LoVo (cell line): Measurements from ENCODE around the gene COG8.

Experiments
- DNase-seq: peaks from one replicate; pipeline ENCODE4 v3.0.0-alpha.2; 2016; ENCODE audit warnings: low spot score

The COG8 gene

GRCh38 chr16:69345923-69346322 is 6.6 kb upstream of the COG8 start:
- DNase-seq, result no peak

DNA sequence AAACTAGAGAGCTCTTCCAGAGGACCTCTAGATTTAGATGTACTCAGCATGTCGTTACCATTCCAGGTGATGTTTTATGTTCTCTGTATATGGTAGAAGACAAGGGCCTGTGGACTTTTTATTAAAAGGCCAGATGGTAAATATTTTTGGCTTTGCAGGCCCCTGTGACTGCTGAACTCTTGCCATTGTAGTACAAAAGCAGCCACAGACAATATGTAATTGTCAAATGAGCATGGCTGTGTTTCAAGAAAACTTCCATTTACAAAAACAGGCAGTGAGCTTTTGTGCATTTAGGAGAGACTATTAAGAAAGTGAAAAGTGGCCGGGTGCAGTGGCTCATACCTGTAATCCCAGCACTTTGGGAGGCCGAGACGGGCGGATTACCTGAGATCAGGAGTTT is 4.8 kb upstream of the COG8 start:
- DNase-seq, result no peak

GRCh38 chr16:69340095-69340644 is 806 bp upstream of the COG8 start:
- DNase-seq, result no peak

DNA sequence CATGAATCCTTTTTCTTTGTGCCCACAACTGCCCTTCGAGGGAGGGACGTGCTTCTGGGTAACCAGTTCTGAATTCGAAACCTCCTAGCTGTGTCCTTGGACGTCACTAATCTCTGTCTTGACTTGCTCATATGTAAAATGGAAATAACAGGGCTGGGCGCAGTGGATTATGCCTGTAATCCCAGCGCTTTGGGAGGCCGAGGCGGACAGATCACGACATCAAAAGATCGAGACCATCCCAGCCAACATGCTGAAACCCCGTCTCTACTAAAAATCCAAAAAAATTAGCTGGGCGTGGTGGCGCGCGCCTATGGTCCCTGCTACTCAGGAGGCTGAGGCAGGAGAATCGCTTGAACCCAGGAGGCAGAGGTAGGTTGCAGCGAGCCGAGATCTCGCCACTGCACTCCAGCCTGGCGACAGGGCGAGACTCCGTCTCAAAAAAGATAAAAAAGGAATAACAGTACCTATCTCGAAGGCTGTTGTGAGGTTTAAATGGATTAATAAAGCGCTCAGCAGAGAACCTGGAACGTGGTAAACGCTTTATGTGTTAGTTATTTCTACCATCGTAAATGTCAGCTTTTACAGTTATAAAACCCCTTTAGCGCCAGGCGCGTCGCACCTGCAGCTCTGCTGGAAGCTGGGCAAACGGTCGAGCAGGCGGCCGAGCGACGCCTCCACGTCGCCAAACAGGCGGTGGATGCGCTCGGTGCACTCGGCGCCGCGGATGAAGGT is 641 bp downstream of the COG8 start:
- no peak for DNase-seq

GRCh38 chr16:69334696-69335095 is 4.7 kb downstream of the COG8 start:
- no peak for DNase-seq

DNA sequence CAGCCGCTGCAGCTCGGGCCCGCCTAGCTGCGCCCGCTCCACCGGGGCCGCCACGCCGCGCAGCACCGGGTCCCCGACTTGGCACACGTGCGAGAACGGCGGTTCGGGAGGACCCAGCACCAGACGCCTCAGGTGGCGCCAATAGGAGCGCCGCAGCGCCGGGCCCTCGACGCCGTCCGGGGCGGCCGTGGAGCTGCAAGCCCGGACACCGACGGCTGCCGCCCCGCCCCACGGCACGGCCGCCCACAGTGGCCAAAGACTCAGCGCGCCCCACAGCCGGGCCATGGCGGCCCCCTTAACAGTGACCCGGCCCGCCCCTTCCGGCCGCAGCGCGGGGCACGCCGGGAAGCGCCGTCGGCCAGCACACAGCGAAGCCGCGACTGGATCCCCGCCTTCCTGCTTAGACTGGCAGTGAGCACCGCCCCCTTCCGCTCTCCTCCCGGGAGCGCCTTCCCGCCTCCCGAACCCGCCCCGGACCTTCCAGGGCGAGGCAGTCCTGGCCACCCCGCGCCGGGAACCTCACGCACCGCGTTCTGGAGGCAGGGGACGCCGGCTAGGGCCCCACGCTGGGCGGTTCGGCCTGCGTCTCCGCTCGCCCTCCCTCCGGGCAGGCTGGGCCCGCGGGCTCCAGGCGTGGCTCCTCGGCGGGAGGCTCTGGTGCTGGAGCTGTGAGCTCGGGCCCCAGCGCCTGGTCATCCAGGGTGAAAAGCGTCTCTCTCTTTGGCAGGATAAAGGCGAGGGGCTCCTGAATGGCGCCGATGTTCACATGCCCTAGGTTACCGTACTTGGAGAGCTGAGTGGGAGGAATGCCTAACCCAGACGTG is 8.9 kb downstream of the COG8 start, which contains the start of gene PDF:
PDF (minus strand) TSS at position 303 of the 824 bp plus-strand sequence; CDS start at position 285, 18 bp downstream.
- peak; percentile 95 for DNase-seq

- DNase-seq, result no peak
Measured at GRCh38 chr16:69329369-69330285, 9.7 kb downstream of the COG8 start.

GRCh38 chr16:69328854-69329316 is 10.5 kb downstream of the COG8 start:
- no peak for DNase-seq

DNA sequence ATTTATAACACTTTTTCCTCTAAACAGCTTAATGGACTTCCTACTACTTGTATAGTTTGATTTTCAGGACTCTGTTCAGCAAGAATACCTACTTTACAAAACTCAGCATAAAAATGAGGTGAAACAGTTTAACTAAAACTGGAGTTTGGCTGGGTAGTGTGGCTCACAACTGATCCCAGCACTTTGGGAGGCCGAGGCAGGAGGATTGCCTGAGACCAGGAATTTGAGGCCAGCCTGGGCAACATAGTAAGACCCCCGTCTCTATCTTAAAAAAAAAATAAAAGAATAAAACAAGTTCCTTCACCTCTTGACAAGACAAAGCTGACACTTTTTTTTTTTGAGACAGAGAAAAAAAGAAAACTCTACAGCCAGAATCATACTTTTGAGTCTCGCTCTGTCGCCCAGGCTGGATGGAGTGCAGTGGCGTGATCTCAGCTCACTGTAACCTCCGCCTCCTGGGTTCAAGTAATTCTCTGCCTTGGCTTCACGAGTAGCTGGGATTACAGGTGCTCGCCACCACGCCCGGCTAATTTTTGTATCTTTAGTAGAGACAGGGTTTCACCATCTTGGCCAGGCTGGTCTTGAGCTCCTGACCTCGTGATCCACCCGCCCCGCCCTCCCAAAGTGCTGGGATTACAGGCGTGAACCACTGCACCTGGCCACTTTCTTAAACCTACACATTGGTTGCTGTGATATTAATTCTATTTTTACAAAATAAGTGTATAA is 11.6 kb downstream of the COG8 start:
- no peak for DNase-seq

GRCh38 chr16:69326172-69326873 is 13.0 kb downstream of the COG8 start:
- DNase-seq, result no peak

GRCh38 chr16:69325784-69326171 is 13.6 kb downstream of the COG8 start:
- DNase-seq, result no peak

DNA sequence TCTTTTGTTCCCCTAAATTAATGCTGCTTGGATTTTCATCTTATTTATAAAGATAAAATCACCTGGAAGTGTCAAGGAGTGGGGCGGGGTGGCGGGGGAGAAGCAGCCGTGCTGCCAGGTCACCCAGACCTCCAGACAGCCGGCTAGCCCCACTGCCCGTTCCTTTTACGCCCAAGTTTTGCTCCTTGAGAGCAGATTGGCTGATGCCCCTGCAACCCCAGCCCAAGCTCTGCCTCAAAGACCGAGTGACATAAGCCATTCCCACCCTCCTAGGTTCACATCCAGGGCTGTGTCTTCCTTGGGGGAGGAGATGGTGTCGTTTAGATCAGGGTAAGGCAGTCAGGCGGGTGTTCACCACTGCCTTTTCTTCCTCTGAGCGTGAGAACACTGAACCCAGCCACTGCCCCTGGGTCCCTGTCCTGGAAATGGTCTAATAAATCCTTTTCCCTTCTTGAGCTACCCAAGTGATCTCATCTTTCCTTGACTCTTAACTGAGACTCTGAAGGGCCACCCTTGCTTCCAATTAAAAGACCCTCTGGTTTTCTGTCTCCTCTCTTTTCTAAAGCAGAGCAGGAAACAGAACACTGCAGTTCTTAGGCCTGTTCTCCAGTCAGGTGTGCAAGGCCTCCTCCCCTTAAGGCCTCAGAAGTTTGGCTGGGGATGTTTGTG is 14.6 kb downstream of the COG8 start:
- no peak for DNase-seq

- no peak for DNase-seq
Measured at GRCh38 chr16:69324013-69324531, 15.3 kb downstream of the COG8 start.

GRCh38 chr16:69323415-69323814 is 15.9 kb downstream of the COG8 start:
- DNase-seq, result no peak

DNA sequence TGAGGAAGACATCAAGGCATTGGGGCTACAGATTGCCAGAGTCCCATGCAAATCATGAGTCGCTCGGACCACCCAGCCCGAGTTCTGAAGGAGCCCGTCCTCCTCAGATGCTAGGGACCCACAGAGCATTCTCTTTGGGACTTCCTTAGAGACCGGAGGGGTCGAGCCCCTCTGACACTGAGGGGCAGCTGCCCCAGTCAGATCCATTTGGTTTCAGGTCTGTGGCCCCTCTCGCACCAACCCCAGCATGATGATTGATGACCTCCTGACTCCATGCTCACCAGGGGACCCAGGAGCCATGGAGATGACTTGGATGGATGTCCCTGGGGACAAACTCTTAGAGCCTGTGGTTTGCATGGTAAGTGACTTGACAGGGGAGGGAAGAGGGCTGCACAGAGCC is 17.0 kb downstream of the COG8 start:
- no peak for DNase-seq

- no peak for DNase-seq
Measured at GRCh38 chr16:69321080-69321479, 18.3 kb downstream of the COG8 start.

- no peak for DNase-seq
Measured at GRCh38 chr16:69320740-69321073, 18.7 kb downstream of the COG8 start.

GRCh38 chr16:69319826-69320739 is 19.3 kb downstream of the COG8 start:
- DNase-seq, result no peak

DNA sequence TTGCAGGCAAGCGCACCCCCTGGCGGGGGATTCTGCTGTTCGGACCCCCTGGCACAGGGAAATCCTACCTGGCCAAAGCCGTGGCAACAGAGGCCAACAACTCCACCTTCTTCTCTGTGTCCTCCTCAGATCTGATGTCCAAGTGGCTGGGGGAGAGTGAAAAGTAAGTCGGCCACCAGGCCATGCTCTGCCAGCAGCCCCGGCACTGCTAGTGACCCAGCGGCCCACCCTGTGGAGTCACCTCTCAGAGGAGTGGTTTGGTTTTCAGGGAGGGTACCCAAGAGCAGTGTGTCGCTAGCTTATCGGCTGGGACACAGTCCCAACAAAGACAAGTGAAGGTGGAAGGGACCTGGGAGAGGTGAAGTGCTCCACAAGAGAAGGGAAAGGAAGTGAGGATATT is 20.0 kb downstream of the COG8 start:
- DNase-seq, result no peak
